Naive thymus-derived CD4-positive, alpha-beta T cell (primary cell): ENCODE results near the gene TPST1. TPM values are rescaled to one million over a fixed set of nuclear protein-coding genes. Genes with fewer than 3 reads are reported as not detected.

ENCODE experiments used
- ATAC-seq: fragments of 150-1000 bp; cut with Tn5 transposase; 2 replicates; pipeline ENCODE4 v1.10.0; 2021; ENCODE audit warnings: mild to moderate bottlenecking, moderate library complexity
- CTCF ChIA-PET: fragments of 350-600 bp; sonication (Branson Sonifier 250); formaldehyde crosslinking; loops from one replicate; lab custom pipeline; 2021; ENCODE audit warnings: antibody characterized with exemption; lab: Charles Lee
- POLR2A ChIA-PET: fragments of 350-600 bp; sonication (Branson Sonifier 250); formaldehyde crosslinking; loops from one replicate; lab custom pipeline; 2021; ENCODE audit warnings: antibody characterized with exemption, inconsistent platforms; lab: Charles Lee
- DNase-seq, 9 donors: peaks; one replicate each; pipeline versions ENCODE4 v3.0.0 to v3.0.0-alpha.2; 2020 to 2022; ENCODE audit warnings: mixed read lengths in 1 of 9
- H3K27ac ChIP-seq: one replicate; pipeline ENCODE4 v1.7.0; 2013; ENCODE audit warnings: mild to moderate bottlenecking, low read depth, low read length, moderate library complexity
- H3K27me3 ChIP-seq, 2 donors: one replicate each; pipeline ENCODE4 v1.7.0; 2013; ENCODE audit warnings: low read length in 2 of 2, mild to moderate bottlenecking in 2 of 2, moderate library complexity in 2 of 2; ENCODE audit not compliant: control insufficient read depth in 2 of 2, insufficient read depth in 2 of 2
- H3K36me3 ChIP-seq, 3 experiments: 1 replicate in 2 of 3; 2 replicates in 1 of 3; pipeline ENCODE4 v1.7.0; 2013; ENCODE audit warnings: low read length in 3 of 3, mild to moderate bottlenecking in 3 of 3, moderate library complexity in 1 of 3; ENCODE audit not compliant: insufficient read depth in 3 of 3, control insufficient read depth in 2 of 3
- H3K4me1 ChIP-seq, 2 donors: one replicate each; pipeline ENCODE4 v1.7.0; 2013; ENCODE audit warnings: low read length in 2 of 2, mild to moderate bottlenecking in 2 of 2, moderate library complexity in 1 of 2; ENCODE audit not compliant: control insufficient read depth in 2 of 2, insufficient read depth in 2 of 2
- H3K4me3 ChIP-seq: 2 replicates; pipeline ENCODE4 v1.7.0; 2013; ENCODE audit warnings: mild to moderate bottlenecking, low read length
- H3K9me3 ChIP-seq, 3 experiments: 1 replicate in 2 of 3; 2 replicates in 1 of 3; pipeline ENCODE4 v1.7.0; 2013; ENCODE audit warnings: low read length in 3 of 3; ENCODE audit not compliant: control insufficient read depth in 2 of 3
- H3K27ac Mint-ChIP-seq, 9 donors: one replicate each; pipeline ENCODE4 v1.8.0; 2020 to 2022; ENCODE audit warnings: mixed read lengths in 9 of 9, mild to moderate bottlenecking in 8 of 9, moderate library complexity in 5 of 9, inconsistent platforms in 2 of 9
- H3K27me3 Mint-ChIP-seq, 5 donors: one replicate each; pipeline ENCODE4 v1.8.0; 2021 to 2022; ENCODE audit warnings: mixed read lengths in 5 of 5, mild to moderate bottlenecking in 1 of 5
- H3K36me3 Mint-ChIP-seq, 5 donors: one replicate each; pipeline ENCODE4 v1.8.0; 2020 to 2022; ENCODE audit warnings: mixed read lengths in 5 of 5, mild to moderate bottlenecking in 3 of 5, inconsistent platforms in 1 of 5
- H3K4me1 Mint-ChIP-seq, 7 donors: one replicate each; pipeline ENCODE4 v1.8.0; 2020 to 2022; ENCODE audit warnings: mixed read lengths in 7 of 7, mild to moderate bottlenecking in 3 of 7, inconsistent platforms in 1 of 7
- H3K4me3 Mint-ChIP-seq, 10 donors: one replicate each; pipeline ENCODE4 v1.8.0; 2020 to 2022; ENCODE audit warnings: mild to moderate bottlenecking in 10 of 10, mixed read lengths in 10 of 10, moderate library complexity in 6 of 10, inconsistent platforms in 2 of 10
- H3K9me3 Mint-ChIP-seq, 11 donors: one replicate each; pipeline ENCODE4 v1.8.0; 2020 to 2022; ENCODE audit warnings: mixed read lengths in 11 of 11, mild to moderate bottlenecking in 4 of 11, inconsistent platforms in 1 of 11, moderate library complexity in 1 of 11
- intact Hi-C, 2 donors: fragments of 100-400 bp; cut with micrococcal nuclease; formaldehyde crosslinking; loops; one replicate each; pipeline ENCODE4 v1.15.1; 2023
- polyA plus RNA-seq, 2 donors: library from polyadenylated mRNA; unstranded; fragments of 300-500 nt; fragmentation: Illumina TruSeq; gene quantifications; one replicate each; pipeline ENCODE4 v1.2.3, GENCODE V29; 2021
- total RNA-seq, 6 experiments: library from RNA in 5 of 6; stranded (reverse) in 5 of 6; gene quantifications; 1 replicate in 5 of 6; 2 replicates in 1 of 6; pipeline ENCODE4 v1.2.3 and lab custom pipeline; 2021 to 2026

The TPST1 gene
- total and polyA plus RNA-seq, 7 experiments from 2014 or later = 0.70 to 5.5 (median 2.7) TPM

- Histone ChIP-seq H3K4me1 (no peaks in the 10 kb centered on the region), H3K9me3 (no peaks in the 10 kb centered on the region), H3K27ac (no peak overlapping the region), H3K27me3 (no peaks in the 10 kb centered on the region), H3K36me3 (no peaks in the 10 kb centered on the region), H3K4me3 (no peak overlapping the region)
- Mint-ChIP-seq H3K4me3 (no peak overlapping the region), H3K27ac (no peak overlapping the region), H3K27me3 (no peaks in the 10 kb centered on the region), H3K36me3 (peaks cover 0 to 3% (median 0%) of the 10 kb centered on the region in 5 donors), H3K4me1 (peaks cover 0 to 9% (median 4%) of the 10 kb centered on the region in 7 donors), H3K9me3 (peaks cover 0 to 4% (median 0%) of the 10 kb centered on the region in 11 donors)
- ChIA-PET POLR2A (interaction anchor here (0.6 kb wide), 1 partner anchor 138 kb away, joined by 3 read pairs; no protein-coding TSS in a partner anchor), CTCF (no interaction called here)
- ATAC-seq (no peak), DNase-seq (no peak)
- intact Hi-C loops = no loop called here
These were observed 78.1 kb downstream of the TPST1 start for GRCh38 chr7:66283003-66283920.

GRCh38 chr7:66296001-66296521 lies 90.9 kb downstream of the TPST1 start:
- no peak overlapping the region for H3K4me3 ChIP-seq
- H3K27ac ChIP-seq = no peak overlapping the region
- Mint-ChIP-seq H3K9me3 (peaks cover 0 to 38% (median 20%) of the 10 kb centered on the region in 11 donors), H3K36me3 (peaks cover 0 to 21% (median 15%) of the 10 kb centered on the region in 5 donors), H3K4me3 (no peak overlapping the region), H3K27ac (no peak overlapping the region), H3K27me3 (no peaks in the 10 kb centered on the region), H3K4me1 (peaks cover 0 to 4% (median 0%) of the 10 kb centered on the region in 7 donors)
- intact Hi-C loops = no loop called here
- ATAC-seq (peak; percentile 45), DNase-seq (no peak)
- no peaks in the 10 kb centered on the region for H3K4me1 ChIP-seq
- no peaks in the 10 kb centered on the region for H3K27me3 ChIP-seq
- POLR2A ChIA-PET = no interaction called here
- CTCF ChIA-PET = no interaction called here
- H3K9me3 ChIP-seq = no peaks in the 10 kb centered on the region
- H3K36me3 ChIP-seq = no peaks in the 10 kb centered on the region

GRCh38 chr7:66296557-66296956 lies 91.4 kb downstream of the TPST1 start:
- H3K27me3 ChIP-seq = no peaks in the 10 kb centered on the region
- H3K27ac ChIP-seq = no peak overlapping the region
- peaks cover 0 to 4% (median 0%) of the 10 kb centered on the region in 7 donors for H3K4me1 Mint-ChIP-seq
- no peak for DNase-seq
- intact Hi-C loops = no loop called here
- no peaks in the 10 kb centered on the region for H3K27me3 Mint-ChIP-seq
- peaks cover 0 to 21% (median 16%) of the 10 kb centered on the region in 5 donors for H3K36me3 Mint-ChIP-seq
- H3K9me3 Mint-ChIP-seq = peaks cover 0 to 38% (median 20%) of the 10 kb centered on the region in 11 donors
- no peaks in the 10 kb centered on the region for H3K9me3 ChIP-seq
- ChIA-PET POLR2A (no interaction called here), CTCF (no interaction called here)
- H3K4me3 ChIP-seq = no peak overlapping the region
- H3K27ac Mint-ChIP-seq = no peak overlapping the region
- H3K4me1 ChIP-seq = no peaks in the 10 kb centered on the region
- H3K36me3 ChIP-seq = no peaks in the 10 kb centered on the region
- H3K4me3 Mint-ChIP-seq = no peak overlapping the region
- ATAC-seq = no peak

- Histone ChIP-seq H3K36me3 (no peaks in the 10 kb centered on the region), H3K27me3 (no peaks in the 10 kb centered on the region), H3K4me1 (no peaks in the 10 kb centered on the region), H3K4me3 (no peak overlapping the region), H3K9me3 (no peaks in the 10 kb centered on the region), H3K27ac (no peak overlapping the region)
- intact Hi-C loops = no loop called here
- Mint-ChIP-seq H3K4me3 (no peak overlapping the region), H3K9me3 (peaks cover 0 to 38% (median 20%) of the 10 kb centered on the region in 11 donors), H3K27ac (no peak overlapping the region), H3K27me3 (no peaks in the 10 kb centered on the region), H3K36me3 (peaks cover 0 to 21% (median 18%) of the 10 kb centered on the region in 5 donors), H3K4me1 (peaks cover 0 to 4% (median 0%) of the 10 kb centered on the region in 7 donors)
- ATAC-seq (peak; percentile 62), DNase-seq (no peak)
- ChIA-PET POLR2A (no interaction called here), CTCF (no interaction called here)
These were observed 92.4 kb downstream of the TPST1 start for GRCh38 chr7:66297579-66297978.

GRCh38 chr7:66301249-66301648 lies 96.1 kb downstream of the TPST1 start:
- ChIA-PET POLR2A (no interaction called here), CTCF (no interaction called here)
- DNase-seq (no peak), ATAC-seq (no peak)
- intact Hi-C loops = no loop called here
- Histone ChIP-seq H3K27me3 (no peaks in the 10 kb centered on the region), H3K4me3 (no peak overlapping the region), H3K36me3 (no peaks in the 10 kb centered on the region), H3K4me1 (no peaks in the 10 kb centered on the region), H3K27ac (no peak overlapping the region), H3K9me3 (no peaks in the 10 kb centered on the region)
- Mint-ChIP-seq H3K36me3 (peaks cover 0 to 22% (median 17%) of the 10 kb centered on the region in 5 donors), H3K27me3 (peaks cover 0 to 5% (median 0%) of the 10 kb centered on the region in 5 donors), H3K4me3 (no peak overlapping the region), H3K4me1 (peaks cover 0 to 4% (median 0%) of the 10 kb centered on the region in 7 donors), H3K9me3 (peaks cover 0 to 37% (median 20%) of the 10 kb centered on the region in 11 donors), H3K27ac (no peak overlapping the region)

- H3K4me1 ChIP-seq = no peaks in the 10 kb centered on the region
- intact Hi-C loops = no loop called here
- DNase-seq (no peak), ATAC-seq (no peak)
- Mint-ChIP-seq H3K9me3 (peaks cover 0 to 33% (median 17%) of the 10 kb centered on the region in 11 donors), H3K36me3 (peaks cover 0 to 22% (median 17%) of the 10 kb centered on the region in 5 donors), H3K4me1 (peaks cover 0 to 2% (median 0%) of the 10 kb centered on the region in 7 donors), H3K27me3 (peaks cover 0 to 5% (median 0%) of the 10 kb centered on the region in 5 donors), H3K4me3 (no peak overlapping the region), H3K27ac (no peak overlapping the region)
- no peaks in the 10 kb centered on the region for H3K9me3 ChIP-seq
- ChIA-PET CTCF (no interaction called here), POLR2A (no interaction called here)
- no peak overlapping the region for H3K4me3 ChIP-seq
- H3K27ac ChIP-seq = no peak overlapping the region
- H3K27me3 ChIP-seq = no peaks in the 10 kb centered on the region
- H3K36me3 ChIP-seq = no peaks in the 10 kb centered on the region
These were observed 96.6 kb downstream of the TPST1 start for GRCh38 chr7:66301737-66302136.
